A172 (cell line): ENCODE data around the gene SH2D6. TPM values are rescaled to one million over a fixed set of nuclear protein-coding genes. Genes with fewer than 3 reads are reported as not detected.
A peak's percentile ranks its signal among the peaks of the same experiment; 100 is the strongest.
"Not testable (repeated sequence)": the region's sequence is repeated elsewhere in the genome, so short reads cannot be mapped to it uniquely, and the experiment has no call there.

ENCODE experiments used
- DNase-seq: peaks from one replicate; pipeline ENCODE4 v3.0.0-alpha.2; 2015; ENCODE audit warnings: low spot score
- total RNA-seq: library from RNA; depleted of rRNA; stranded (reverse); fragments of >200 nt; shearing (Covaris generic); gene quantifications from 2 replicates; pipeline ENCODE4 v1.2.3, GENCODE V29; 2014; rRNA removed

SH2D6 gene
- 0.22 and 1.0 TPM in 2 replicates for total RNA-seq

DNA sequence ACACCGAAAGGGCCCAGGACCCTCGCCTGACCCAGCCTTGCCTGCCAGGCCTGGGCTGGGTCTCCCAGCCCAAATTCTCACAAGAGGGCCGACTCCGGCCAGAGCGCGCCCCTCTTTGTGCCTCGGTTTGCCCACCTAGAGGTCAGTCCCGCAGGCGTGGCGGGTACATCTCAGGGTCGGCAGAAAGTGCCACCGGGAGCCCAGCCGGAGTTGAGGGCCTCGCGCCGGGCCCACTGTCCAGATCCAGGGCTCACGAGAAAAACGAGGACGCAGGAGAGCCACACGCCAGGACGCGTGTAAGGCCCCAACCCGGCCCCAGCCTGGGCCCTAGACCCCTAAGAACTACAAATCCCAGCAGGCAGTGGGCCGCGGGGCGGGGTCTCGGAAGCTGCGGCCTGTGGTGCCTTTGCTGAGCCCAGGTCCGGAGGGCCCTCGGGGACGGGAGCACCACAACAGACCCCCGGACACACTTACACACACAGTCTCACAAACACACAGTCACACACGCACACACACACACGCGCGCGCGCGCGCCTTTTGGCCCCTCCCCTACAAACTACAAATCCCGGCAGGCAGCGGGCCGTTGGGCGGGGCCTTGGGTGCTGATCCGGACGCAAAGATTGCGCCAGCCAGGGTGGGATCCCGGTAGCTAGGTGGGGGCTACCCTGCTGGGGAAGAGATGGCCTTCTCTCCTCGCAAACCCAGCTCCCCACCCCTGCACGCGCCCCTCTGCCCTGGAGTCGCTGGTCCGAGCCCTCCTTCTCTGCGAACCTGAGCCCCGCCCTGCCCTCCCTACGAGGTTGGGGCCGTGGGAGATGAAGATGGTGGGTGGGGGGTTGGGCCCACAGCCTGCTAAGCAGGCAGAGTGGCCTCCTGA, at the start of gene SH2D6:
TSS of gene SH2D6 (plus strand) at position 583 of the 877 bp plus-strand sequence. CDS start 10,752 bp downstream, outside the sequence.
- peak; percentile 73 for DNase-seq

GRCh38 chr2:85368921-85369320, 49.6 kb upstream of the SH2D6 start:
- no peak for DNase-seq

DNA sequence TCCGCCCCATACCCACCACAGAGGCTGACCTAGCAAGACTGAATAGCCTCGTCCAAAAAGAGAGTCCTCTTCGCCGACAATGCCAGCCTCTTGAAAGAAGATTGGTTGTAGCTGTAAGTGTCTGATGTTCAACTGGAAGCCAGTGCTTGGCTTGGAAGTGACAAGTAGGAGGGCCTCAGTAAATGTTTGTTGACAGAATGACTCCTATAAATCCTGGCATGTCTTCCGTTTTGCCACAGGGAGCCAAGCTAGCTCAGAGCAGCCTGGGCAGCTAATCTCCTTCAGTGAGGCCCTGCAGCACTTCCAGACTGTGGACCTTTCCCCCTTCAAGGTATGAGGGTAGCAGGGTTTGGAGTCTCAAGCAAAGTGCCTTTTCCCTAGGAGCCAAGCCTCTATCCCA, 49.0 kb upstream of the SH2D6 start:
- DNase-seq: no peak

- DNase-seq: no peak
Measured at GRCh38 chr2:85371045-85371444, 47.5 kb upstream of the SH2D6 start.

DNA sequence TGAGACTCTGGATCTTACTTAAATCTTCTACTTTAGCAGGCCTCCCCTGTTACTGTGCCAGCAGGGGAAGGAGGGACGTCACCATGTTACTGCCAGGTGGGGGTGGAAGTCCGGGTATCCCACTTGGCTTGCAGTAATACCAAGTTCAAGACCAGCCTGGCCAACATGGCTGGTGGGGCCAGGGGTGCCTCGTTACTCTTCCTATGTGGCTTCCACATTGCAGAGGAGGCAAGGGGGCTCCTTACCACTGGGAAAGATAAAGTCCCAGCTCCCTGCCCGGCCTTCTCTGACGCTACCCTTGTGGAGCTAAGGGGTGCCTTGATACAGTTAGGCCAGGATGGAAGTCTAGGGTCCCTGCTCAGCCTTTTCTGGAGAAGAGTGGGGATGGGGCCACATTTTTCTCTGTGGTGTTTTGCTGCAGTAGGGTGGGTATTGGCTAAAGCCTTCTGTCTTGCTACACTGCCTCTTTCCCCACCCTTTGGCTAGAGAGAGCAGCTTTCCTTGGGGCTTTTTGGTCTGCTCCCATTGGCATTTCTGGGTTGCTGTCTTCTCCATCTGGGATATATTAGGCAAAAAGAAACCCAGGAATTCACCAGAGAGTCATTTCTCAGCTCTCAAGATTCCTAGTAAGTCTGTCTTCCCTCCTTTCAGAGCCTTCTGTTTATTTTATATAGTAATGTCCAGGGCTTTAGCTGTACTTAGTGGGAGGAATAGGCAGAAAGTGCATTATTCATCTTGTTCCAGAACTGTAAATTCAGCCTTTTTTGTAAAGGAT, 42.0 kb upstream of the SH2D6 start:
- DNase-seq: no peak

- no peak for DNase-seq
Measured at GRCh38 chr2:85377083-85377482, 41.4 kb upstream of the SH2D6 start.

- no peak for DNase-seq
Measured at GRCh38 chr2:85378257-85378656, 40.3 kb upstream of the SH2D6 start.

- DNase-seq: no peak
Measured at GRCh38 chr2:85380048-85380447, 38.5 kb upstream of the SH2D6 start.

DNA sequence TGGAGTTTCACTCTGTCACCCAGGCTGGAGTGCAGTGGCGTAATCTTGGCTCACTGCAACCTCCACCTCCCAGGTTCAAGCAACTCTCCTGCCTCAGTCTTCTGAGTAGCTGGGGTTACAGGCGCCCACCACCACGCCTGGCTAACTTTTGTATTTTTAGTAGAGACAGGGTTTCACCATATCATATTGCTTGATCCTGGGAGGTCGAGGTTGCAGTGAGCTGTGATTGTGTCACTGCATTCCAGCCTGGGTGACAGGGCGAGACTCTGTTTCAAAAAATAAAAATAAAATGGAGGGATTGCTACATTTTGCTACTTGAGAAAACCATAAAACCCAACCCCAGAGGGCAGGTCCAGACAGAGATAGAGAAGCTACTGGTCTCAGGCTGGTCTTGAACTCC, 35.4 kb upstream of the SH2D6 start:
- not testable (repeated sequence) for DNase-seq

- DNase-seq: no peak
Measured at GRCh38 chr2:85383850-85384249, 34.7 kb upstream of the SH2D6 start.

DNA sequence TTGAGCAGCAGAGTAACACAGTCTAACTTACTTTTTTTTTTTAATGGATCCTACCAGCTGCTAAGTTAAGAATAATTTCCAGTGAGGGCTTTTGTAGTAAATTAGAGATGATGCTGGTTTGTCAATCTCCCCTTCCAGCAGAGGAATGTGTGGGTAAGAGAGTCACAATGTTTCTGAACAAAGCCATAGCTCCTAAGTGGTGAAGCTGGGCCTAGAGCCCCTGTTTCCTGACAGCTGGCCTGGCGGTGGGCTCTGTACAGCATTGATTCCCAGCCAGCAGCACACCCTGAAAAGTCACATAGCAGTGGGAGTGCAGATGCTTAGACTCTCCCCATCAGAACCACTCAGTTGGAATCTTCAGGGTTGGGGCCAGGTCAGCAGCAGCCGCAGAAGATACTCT, 32.8 kb upstream of the SH2D6 start:
- DNase-seq: no peak

- no peak for DNase-seq
Measured at GRCh38 chr2:85387754-85388153, 30.8 kb upstream of the SH2D6 start.

DNA sequence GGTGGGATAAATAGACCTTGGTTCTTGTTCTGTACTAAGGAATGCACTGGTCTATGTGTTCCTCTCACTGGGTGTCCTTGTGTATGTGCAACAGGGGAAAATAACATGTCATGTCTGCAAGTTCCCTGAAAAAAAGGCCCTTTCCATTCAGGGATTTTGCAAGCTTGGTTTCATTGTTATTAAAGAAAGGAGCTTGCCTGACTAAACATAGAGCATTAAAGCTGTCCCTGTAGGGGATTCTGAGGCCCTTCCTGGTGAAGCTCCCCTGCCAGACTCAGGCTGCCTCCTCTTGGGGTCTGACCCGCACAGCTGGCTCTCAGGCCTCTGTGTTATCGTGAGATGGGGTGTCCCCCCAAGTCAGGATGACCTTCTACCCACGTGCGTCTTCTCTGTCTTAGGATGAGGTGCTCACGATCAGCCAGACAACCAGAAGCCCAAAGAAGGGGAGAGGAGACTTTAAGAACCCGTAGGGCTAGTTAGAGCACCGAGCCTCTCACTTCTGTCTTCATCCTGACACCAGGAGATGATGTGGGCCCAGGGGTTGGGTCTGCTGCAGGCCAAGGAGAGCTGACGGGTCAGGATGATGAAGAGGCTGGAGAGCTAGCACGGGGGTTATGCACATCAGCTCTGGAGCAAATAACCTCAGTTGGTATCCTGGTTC, 29.5 kb upstream of the SH2D6 start:
- DNase-seq: no peak

DNA sequence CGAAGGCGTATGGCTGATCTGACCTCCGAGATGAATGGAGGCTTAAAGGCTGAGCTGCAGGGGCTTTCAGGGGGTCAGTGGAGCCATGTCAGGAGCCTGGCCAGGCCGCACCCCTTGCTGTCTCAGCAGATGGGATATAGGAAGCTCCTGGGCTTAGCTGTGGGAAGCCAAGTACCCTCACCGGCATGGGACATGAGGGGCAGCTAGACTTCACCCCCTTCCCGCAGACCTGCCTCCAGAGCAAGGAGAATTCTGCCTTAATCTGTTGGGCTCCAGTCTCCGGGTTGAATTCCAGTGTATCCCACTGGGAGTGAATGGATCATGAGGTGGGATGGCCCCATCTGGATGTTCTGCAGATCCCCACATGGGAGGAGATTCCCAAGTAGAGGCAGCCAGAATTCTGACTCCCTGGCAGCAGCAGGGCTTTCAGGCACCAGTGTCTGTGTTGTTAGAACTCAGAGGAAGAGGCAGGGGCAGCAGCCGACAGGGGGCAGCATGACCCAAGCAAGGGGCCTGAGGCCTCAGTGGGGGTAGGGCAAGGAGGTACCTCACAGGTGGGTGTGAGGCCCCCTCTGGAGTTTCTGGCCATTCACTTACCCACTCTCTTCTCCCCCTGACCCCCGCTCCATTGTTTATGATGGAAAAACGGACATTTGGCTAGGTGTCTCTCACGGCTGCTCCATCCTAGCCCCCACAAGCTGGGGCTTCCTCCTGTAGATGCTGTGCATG, 27.4 kb upstream of the SH2D6 start:
- DNase-seq: no peak

- DNase-seq: no peak
Measured at GRCh38 chr2:85393836-85394235, 24.7 kb upstream of the SH2D6 start.

DNA sequence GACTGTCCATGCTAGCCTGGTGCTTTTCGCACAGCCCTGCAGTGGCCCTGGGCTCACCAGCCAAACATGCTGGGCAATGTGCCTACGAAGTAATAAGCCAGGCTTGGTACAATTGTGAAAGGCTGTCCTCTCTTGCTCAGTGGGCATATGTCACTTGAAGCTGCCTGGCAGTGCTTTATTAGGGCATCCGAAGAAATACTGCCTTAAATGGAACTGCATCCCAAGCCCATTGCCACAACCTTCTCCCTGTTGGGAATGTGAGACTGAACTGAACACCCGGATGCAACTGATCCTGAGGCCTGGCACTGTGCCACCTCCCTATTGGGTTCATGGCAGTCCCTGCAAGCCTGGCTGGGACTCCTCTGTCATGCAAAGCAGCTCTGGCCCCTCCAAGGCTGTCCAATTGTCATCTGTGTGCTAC, 24.2 kb upstream of the SH2D6 start:
- no peak for DNase-seq

- no peak for DNase-seq
Measured at GRCh38 chr2:85394976-85395375, 23.5 kb upstream of the SH2D6 start.

DNA sequence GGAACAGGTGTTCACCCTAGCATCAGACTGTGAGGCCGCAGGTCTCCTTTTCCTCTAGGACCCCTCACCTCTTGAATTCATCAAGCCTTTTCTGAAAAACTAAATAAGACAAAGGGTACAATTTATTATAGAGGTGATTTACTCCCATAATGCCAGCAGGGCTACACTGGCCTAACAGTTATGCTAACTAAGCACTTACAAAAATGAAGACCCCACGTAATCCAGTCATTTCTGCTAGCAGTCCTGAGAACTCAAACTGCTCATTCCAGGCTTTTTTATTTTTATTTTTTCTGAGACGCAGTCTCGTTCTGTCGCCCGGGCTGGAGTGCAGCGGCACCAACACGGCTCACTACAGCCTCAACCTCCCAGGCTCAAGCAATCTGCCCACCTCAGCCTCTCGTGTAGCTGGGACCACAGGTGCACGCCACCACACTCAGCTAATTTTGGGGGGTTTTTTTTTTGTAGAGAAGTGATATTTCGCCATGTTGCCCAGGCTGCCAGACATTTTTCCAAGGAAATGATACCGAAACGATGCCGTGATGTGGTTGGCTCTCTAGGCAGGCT, 22.5 kb upstream of the SH2D6 start:
- DNase-seq: no peak

DNA sequence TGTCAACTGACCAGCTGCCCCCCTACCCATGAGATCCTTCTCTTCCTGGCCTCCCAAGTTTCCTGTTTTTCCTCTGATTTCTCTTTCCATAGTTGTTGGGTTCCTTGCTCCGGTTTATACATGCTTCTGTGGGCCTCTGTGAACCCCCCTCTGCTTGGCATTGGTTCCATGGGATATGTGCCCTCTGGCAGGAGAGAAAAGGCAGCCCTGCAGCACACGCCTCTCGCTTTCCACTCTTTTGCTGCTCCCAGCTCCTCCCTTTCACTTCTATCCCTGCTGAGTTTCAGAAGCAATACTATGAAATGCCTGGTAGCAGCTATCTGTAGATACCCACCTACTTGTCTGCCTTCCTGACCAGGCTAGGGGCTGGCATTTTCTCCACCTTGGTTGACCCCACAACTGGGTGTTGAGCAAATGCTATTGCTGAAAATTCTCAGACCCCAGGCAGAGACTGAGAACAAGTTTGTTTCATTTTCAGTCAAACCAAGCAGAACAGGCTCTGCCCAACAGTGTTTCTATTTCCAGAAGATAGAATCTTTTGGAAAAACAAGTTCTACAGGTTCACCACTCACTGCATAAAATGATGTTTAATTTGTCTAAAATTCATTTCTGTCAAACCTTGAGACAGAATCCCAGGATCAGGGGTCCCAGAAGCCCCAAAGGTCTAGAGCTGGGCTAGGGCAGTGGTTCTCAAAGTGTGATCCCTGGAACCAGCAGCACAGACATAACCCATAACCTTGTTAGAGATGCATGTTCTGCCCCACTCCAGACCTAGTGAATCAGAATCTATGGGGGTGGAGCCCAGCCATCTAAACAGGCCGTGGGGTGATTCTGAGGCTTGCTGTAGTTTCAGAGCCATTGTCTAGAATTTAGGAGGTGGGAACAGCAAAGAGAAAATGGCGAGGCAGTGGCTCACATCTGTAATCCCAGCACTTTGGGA, 21.7 kb upstream of the SH2D6 start:
- DNase-seq: no peak

- DNase-seq: no peak
Measured at GRCh38 chr2:85397925-85398331, 20.6 kb upstream of the SH2D6 start.
